Common myeloid progenitor, CD34-positive (primary cell): Measurements from ENCODE around the gene SYNRG.

Experiments used
- CTCF ChIA-PET: fragments of 350-600 bp; sonication (Branson Sonifier 250); formaldehyde crosslinking; loops from one replicate; lab custom pipeline; 2021; ENCODE audit warnings: antibody characterized with exemption; lab: Charles Lee
- POLR2A ChIA-PET: fragments of 350-600 bp; sonication (Branson Sonifier 250); formaldehyde crosslinking; loops from one replicate; lab custom pipeline; 2021; ENCODE audit warnings: antibody characterized with exemption; lab: Charles Lee
- DNase-seq, 3 donors: peaks; one replicate each; pipeline versions ENCODE4 v3.0.0 to v3.0.0-alpha.2; 2013
- H3K27ac ChIP-seq, 2 experiments: 1 replicate in 1 of 2; 2 replicates in 1 of 2; pipeline ENCODE4 v1.7.0; 2013; ENCODE audit warnings: inconsistent platforms in 2 of 2, low read length in 2 of 2, mild to moderate bottlenecking in 2 of 2, low read depth in 1 of 2, moderate library complexity in 1 of 2; ENCODE audit not compliant: severe bottlenecking in 2 of 2, insufficient read depth in 1 of 2, poor library complexity in 1 of 2
- H3K27me3 ChIP-seq, 5 experiments: replicated peaks in 2 of 5; 1 replicate in 3 of 5; 2 replicates in 2 of 5; pipeline versions ENCODE4 v1.6.1 to v1.7.0; 2013; ENCODE audit warnings: low read length in 4 of 5, mild to moderate bottlenecking in 2 of 5, moderate library complexity in 2 of 5, inconsistent platforms in 1 of 5; ENCODE audit not compliant: insufficient read depth in 5 of 5, control insufficient read depth in 4 of 5
- H3K36me3 ChIP-seq, 4 experiments: 1 replicate in 2 of 4; 2 replicates in 2 of 4; pipeline versions ENCODE4 v1.6.1 to v1.7.0; 2013; ENCODE audit warnings: low read length in 3 of 4, control low read depth in 1 of 4, mild to moderate bottlenecking in 1 of 4; ENCODE audit not compliant: control insufficient read depth in 4 of 4, insufficient read depth in 4 of 4
- H3K4me1 ChIP-seq, 4 experiments: 1 replicate in 3 of 4; 2 replicates in 1 of 4; pipeline versions ENCODE4 v1.6.1 to v1.7.1; 2013; ENCODE audit warnings: low read length in 3 of 4, mild to moderate bottlenecking in 3 of 4, control low read depth in 1 of 4, inconsistent platforms in 1 of 4, moderate library complexity in 1 of 4; ENCODE audit not compliant: control insufficient read depth in 4 of 4, insufficient read depth in 4 of 4; ENCODE audit errors: control extremely low read depth in 1 of 4
- H3K4me3 ChIP-seq, 7 experiments: 1 replicate in 4 of 7; 2 replicates in 3 of 7; pipeline versions ENCODE4 v1.5.1 to v1.7.0; 2013; ENCODE audit warnings: mild to moderate bottlenecking in 7 of 7, low read length in 6 of 7, moderate library complexity in 6 of 7, inconsistent platforms in 2 of 7, low read depth in 2 of 7, control low read depth in 1 of 7; ENCODE audit not compliant: insufficient read depth in 4 of 7, control insufficient read depth in 1 of 7; ENCODE audit errors: extremely low read depth in 1 of 7
- H3K9me3 ChIP-seq, 5 experiments: 1 replicate in 4 of 5; 2 replicates in 1 of 5; pipeline versions ENCODE4 v1.6.1 to v1.7.1; 2013; ENCODE audit warnings: low read length in 4 of 5, mild to moderate bottlenecking in 2 of 5, inconsistent platforms in 1 of 5, low read depth in 1 of 5, moderate library complexity in 1 of 5; ENCODE audit not compliant: control insufficient read depth in 4 of 5, insufficient read depth in 2 of 5; ENCODE audit errors: control extremely low read depth in 1 of 5
- WGBS: methylation state at CpG from one replicate; pipeline ENCODE4 v1.1.5; 2013; ENCODE audit not compliant: insufficient coverage; 5-methylcytosine and 5-hydroxymethylcytosine counted together

The SYNRG gene

DNA sequence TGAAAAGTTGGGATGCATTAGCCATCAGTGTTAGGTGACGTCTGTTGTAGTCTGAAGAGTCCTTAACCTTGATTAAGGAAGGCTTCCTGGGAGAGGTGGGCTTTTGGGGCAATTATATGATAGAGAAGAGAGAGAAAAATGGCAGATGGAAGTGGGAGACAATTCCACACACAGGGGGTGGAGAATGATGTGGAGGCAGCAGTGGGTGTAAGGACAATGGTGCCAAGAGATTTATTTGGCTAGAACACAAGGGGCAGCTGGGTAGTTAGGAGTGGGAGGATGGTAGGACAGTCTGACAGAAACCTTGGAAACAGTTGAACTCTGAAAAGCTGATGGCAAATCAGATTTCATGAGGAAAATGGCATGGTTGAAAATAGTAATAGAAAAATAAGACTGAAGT is 130.2 kb downstream of the SYNRG start:
- Histone ChIP-seq H3K27ac (no peak overlapping the region), H3K36me3 (peaks cover 9 to 50% (median 31%) of the 10 kb centered on the region in 4 experiments), H3K4me3 (no peak overlapping the region), H3K4me1 (peaks cover 0 to 2% (median 0%) of the 10 kb centered on the region in 4 experiments), H3K27me3 (no peaks in the 10 kb centered on the region), H3K9me3 (no peaks in the 10 kb centered on the region)
- 100% methylated on average over 1 of the region's 1 CpG for WGBS
- ChIA-PET CTCF (no interaction called here), POLR2A (no interaction called here)
- no peak for DNase-seq

- 100% methylated on average over 1 of the region's 2 CpGs for WGBS
- no peak overlapping the region for H3K4me3 ChIP-seq
- H3K27ac ChIP-seq: no peak overlapping the region
- DNase-seq: no peak
- H3K27me3 ChIP-seq: no peaks in the 10 kb centered on the region
- peaks cover 14 to 56% (median 39%) of the 10 kb centered on the region in 4 experiments for H3K36me3 ChIP-seq
- ChIA-PET CTCF (no interaction called here), POLR2A (no interaction called here)
- H3K9me3 ChIP-seq: no peaks in the 10 kb centered on the region
- peaks cover 0 to 2% (median 0%) of the 10 kb centered on the region in 4 experiments for H3K4me1 ChIP-seq
These were observed 131.0 kb downstream of the SYNRG start for GRCh38 chr17:37478187-37478586.

GRCh38 chr17:37476431-37477120 is 132.6 kb downstream of the SYNRG start:
- Histone ChIP-seq H3K36me3 (peaks cover 14 to 61% (median 43%) of the 10 kb centered on the region in 4 experiments), H3K4me3 (no peak overlapping the region), H3K4me1 (peaks cover 0 to 2% (median 0%) of the 10 kb centered on the region in 4 experiments), H3K27ac (no peak overlapping the region), H3K27me3 (no peaks in the 10 kb centered on the region), H3K9me3 (no peaks in the 10 kb centered on the region)
- WGBS: 100% methylated on average over 4 of the region's 4 CpGs
- ChIA-PET CTCF (interaction anchor here (0.6 to 1.7 kb wide), 3 partner anchors 27 to 990 kb away, joined by 3 to 4 read pairs (median 4); no protein-coding TSS in a partner anchor), POLR2A (no interaction called here)
- DNase-seq: no peak

DNA sequence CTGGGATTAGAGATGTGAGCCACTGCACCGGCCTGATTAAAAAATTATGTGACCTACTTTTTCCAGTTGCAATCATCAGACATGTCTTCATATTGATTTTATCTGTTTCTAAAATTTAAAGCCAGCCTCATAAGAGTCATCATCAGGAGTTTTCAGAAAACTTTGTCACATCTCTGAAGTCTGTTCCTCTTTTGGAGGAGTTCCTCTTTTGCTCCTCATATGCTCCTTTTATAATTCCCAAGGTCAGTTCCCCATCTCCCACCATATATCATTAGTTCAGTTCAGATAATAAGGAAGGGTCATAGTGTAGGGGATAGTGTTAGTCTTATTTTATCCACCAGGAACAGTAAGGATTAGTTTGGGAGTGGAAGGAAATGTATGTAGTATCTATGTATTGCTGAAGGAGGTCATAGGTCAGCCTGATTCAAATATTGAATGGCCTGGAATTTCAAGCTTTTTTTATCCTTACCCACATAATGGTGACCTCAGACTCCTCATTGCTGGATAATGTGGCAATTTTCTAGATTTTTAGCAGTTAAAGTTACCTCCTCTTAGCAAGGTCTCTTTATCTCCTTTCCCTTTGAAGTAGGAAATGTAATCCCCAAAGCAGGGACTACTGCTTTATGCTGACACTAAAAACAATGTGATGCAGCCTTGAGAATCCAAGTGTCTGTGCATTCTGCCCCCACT is 133.3 kb downstream of the SYNRG start:
- CTCF ChIA-PET: interaction anchor here (1.7 kb wide), 1 partner anchor 67 kb away, joined by 3 read pairs; no protein-coding TSS in a partner anchor
- peaks cover 14 to 64% (median 43%) of the 10 kb centered on the region in 4 experiments for H3K36me3 ChIP-seq
- peak in 2 of 3 donors; percentile 43 to 52 for DNase-seq
- no peak overlapping the region for H3K4me3 ChIP-seq
- H3K27ac ChIP-seq: no peak overlapping the region
- no peaks in the 10 kb centered on the region for H3K27me3 ChIP-seq
- WGBS: 57% methylated on average over 1 of the region's 1 CpG
- POLR2A ChIA-PET: no interaction called here
- no peaks in the 10 kb centered on the region for H3K9me3 ChIP-seq
- H3K4me1 ChIP-seq: peaks cover 0 to 3% (median 1%) of the 10 kb centered on the region in 4 experiments

DNA sequence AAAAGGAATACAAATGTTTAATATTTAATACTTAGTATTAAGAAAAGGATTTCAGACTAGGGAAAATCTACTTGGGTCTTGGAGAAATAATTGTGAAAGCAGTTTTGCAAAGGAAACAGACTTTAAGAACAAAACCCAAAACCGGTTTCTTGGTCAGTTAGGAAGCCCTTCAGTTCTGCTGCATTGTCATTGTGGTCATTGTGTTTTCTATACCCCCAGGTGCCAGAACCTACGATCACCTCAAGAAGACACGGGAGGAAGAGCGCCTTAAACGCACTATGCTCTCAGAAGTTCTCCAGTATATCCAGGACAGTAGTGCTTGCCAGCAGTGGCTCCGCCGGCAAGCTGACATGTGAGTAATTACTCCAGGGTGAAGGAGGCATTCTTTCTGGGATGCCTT is 139.0 kb downstream of the SYNRG start:
- no peaks in the 10 kb centered on the region for H3K27me3 ChIP-seq
- peaks cover 2 to 18% (median 8%) of the 10 kb centered on the region in 4 experiments for H3K4me1 ChIP-seq
- 44% methylated on average over 6 of the region's 7 CpGs for WGBS
- peak overlapping the region; percentile 40 to 51 for H3K27ac ChIP-seq
- no peak overlapping the region for H3K4me3 ChIP-seq
- ChIA-PET POLR2A (no interaction called here), CTCF (no interaction called here)
- H3K9me3 ChIP-seq: no peaks in the 10 kb centered on the region
- peak in 2 of 3 donors; percentile 77 to 78 for DNase-seq
- H3K36me3 ChIP-seq: peaks cover 9 to 61% (median 43%) of the 10 kb centered on the region in 4 experiments

- ChIA-PET POLR2A (no interaction called here), CTCF (no interaction called here)
- H3K27me3 ChIP-seq: no peaks in the 10 kb centered on the region
- no peak for DNase-seq
- no peak overlapping the region for H3K4me3 ChIP-seq
- H3K9me3 ChIP-seq: no peaks in the 10 kb centered on the region
- H3K4me1 ChIP-seq: peaks cover 2 to 18% (median 8%) of the 10 kb centered on the region in 4 experiments
- H3K36me3 ChIP-seq: peaks cover 5 to 56% (median 35%) of the 10 kb centered on the region in 4 experiments
- H3K27ac ChIP-seq: no peak overlapping the region
- no CpG with 5 or more reads among the region's 1 CpG for WGBS
These were observed 142.7 kb downstream of the SYNRG start for GRCh38 chr17:37466471-37466870.
